Spinal cord (tissue), 10 donors: Measurements from ENCODE around the gene CTLA4. TPM values are rescaled to one million over a fixed set of nuclear protein-coding genes. Genes with fewer than 3 reads are reported as not detected.

Experiments
- DNase-seq, 6 donors: peaks; one replicate each; pipeline versions ENCODE4 v3.0.0 to v3.0.0-alpha.2; 2013 to 2015; ENCODE audit warnings: low spot score in 6 of 6, low read depth in 4 of 6
- H3K27ac ChIP-seq: one replicate; pipeline ENCODE4 v1.5.1; 2013; ENCODE audit warnings: low read depth, low read length, control low read depth
- H3K27me3 ChIP-seq: one replicate; pipeline ENCODE4 v1.6.1; 2013; ENCODE audit warnings: low read length; ENCODE audit not compliant: control insufficient read depth, insufficient read depth
- H3K36me3 ChIP-seq: one replicate; pipeline ENCODE4 v1.6.1; 2013; ENCODE audit warnings: low read length; ENCODE audit not compliant: control insufficient read depth, insufficient read depth
- H3K4me1 ChIP-seq: one replicate; pipeline ENCODE4 v1.6.1; 2013; ENCODE audit warnings: low read length; ENCODE audit not compliant: control insufficient read depth, insufficient read depth
- H3K4me3 ChIP-seq: one replicate; pipeline ENCODE4 v1.5.1; 2013; ENCODE audit warnings: low read depth, low read length, control low read depth
- H3K9me3 ChIP-seq: one replicate; pipeline ENCODE4 v1.6.1; 2013; ENCODE audit warnings: low read length; ENCODE audit not compliant: control insufficient read depth, insufficient read depth
- WGBS: methylation state at CpG from one replicate; pipeline ENCODE4 v1.1.5; 2013; ENCODE audit warnings: missing lambda C conversion rate; ENCODE audit not compliant: insufficient coverage; 5-methylcytosine and 5-hydroxymethylcytosine counted together
- polyA plus RNA-seq, 2 donors: library from polyadenylated mRNA; unstranded; fragments of 120-200 nt; gene quantifications; one replicate each; pipeline ENCODE4 v1.2.1, GENCODE V29; 2013; ENCODE audit not compliant: insufficient read length in 2 of 2
- total RNA-seq, 2 donors: library from RNA; depleted of rRNA in 1 of 2; stranded (reverse); fragments of 120-200 nt in 1 of 2; fragments of >200 nt in 1 of 2; gene quantifications; one replicate each; pipeline versions ENCODE4 v1.2.3 to v1.2.4, GENCODE V29; 2013 to 2014
- donor health status: healthy.

CTLA4 gene
- total and polyA plus RNA-seq, 4 donors, result 0.24 to 0.33 (median 0.30) TPM; not detected in 1

DNA sequence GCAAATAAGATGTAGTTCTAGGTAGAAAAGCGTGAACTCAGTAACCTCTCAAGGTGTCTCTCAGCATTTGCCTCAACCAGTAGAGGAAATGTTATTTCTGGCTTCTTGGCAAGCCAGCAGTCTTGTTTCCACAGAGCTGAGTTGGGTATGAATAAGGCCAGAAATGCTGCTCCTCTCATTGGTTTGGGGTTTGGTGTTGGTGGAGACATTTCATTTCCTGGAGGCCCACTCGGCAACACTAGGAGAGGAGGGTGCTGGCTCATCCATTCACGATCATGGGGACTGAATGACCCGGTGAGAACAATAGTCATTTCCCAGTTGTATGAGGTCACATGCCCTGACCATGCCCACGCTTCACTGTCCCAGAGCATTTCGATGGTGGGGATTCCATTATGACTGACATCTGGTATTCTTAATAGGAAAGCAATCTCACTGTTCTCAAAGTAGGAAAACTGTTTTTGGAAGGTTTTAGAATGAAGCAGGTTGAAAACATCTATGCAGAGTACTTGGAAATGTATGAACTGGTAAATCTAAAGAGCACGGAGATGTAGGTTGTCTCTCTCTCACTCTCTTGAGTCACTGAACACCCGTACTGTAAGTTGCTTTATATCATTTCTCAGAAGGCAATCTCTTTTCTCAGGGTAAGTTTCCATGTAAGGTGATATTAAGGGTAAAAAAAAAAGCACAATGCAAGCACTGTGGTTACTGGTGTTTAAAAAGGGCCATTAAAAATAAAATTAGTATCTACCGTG lies 37.1 kb upstream of the CTLA4 start:
- Histone ChIP-seq H3K9me3 (no peaks in the 10 kb centered on the region), H3K36me3 (no peaks in the 10 kb centered on the region), H3K4me3 (no peak overlapping the region), H3K4me1 (no peaks in the 10 kb centered on the region), H3K27ac (no peak overlapping the region), H3K27me3 (no peaks in the 10 kb centered on the region)
- peak in 1 of 6 donors; percentile 1 for DNase-seq
- WGBS, result 92% methylated on average over 6 of the region's 9 CpGs

DNA sequence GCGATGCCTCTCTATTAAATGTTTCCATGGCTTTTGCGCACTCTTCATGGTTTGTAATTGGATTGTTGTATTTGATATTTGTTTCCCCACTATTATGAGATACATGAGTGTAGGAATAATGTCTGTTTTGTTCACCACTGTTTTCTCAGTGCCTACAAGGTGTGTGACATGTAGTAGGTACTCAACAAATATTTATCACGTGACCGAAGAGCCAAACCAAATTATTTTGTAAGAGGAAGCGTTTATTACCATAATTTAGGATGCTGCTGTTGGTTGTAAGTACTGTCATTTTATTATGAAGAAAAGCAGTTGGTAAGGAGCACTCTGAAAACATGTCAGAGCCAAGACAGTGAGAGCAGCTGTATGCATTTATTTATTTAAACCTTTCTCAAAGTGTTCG lies 32.2 kb upstream of the CTLA4 start:
- Histone ChIP-seq H3K27me3 (no peaks in the 10 kb centered on the region), H3K4me1 (no peaks in the 10 kb centered on the region), H3K27ac (no peak overlapping the region), H3K9me3 (no peaks in the 10 kb centered on the region), H3K4me3 (no peak overlapping the region), H3K36me3 (no peaks in the 10 kb centered on the region)
- DNase-seq, result no peak
- 97% methylated on average over 4 of the region's 6 CpGs for WGBS

DNA sequence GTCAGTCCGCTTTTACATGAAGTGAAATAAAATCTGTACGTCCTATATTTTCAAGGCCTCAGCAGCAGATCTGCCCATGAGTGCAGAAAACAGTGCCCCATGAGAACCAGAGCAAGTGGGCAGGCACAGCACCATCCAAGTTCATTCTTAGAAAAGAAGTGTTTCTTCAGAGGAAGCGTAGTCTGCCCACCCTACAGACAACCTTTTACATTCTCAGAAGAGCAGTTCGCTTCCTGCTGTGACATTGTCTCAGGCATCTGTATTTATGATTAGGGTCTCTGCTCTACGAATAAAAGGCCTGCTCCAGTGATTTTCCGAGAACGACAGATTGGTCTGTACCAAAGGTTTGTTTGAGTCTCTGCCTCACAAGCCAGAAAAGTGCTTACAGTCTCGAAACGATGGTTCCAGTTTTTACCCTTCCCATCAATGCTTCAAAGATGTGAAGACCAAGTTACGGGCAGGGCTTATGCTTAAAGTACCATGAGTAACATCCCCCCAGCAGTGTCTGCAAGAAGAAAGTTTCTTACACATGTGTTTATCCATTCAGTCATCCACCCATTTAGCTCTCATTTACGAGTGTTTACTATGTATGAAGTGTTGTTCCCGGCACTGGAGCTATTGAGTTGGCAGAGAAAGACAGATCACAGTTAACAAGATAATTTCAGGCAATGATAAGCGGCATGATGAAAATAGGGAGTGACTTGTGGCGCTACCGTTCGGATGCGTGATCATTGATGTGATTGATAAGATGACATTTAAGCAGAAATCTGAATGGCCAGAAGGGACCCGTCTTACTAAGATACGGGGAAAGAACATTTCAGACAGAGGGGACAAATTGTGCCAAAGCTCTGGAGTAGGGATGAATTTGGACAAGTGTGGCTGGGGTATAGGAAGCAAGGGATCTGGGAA lies 31.4 kb upstream of the CTLA4 start:
- H3K36me3 ChIP-seq, result no peaks in the 10 kb centered on the region

DNA sequence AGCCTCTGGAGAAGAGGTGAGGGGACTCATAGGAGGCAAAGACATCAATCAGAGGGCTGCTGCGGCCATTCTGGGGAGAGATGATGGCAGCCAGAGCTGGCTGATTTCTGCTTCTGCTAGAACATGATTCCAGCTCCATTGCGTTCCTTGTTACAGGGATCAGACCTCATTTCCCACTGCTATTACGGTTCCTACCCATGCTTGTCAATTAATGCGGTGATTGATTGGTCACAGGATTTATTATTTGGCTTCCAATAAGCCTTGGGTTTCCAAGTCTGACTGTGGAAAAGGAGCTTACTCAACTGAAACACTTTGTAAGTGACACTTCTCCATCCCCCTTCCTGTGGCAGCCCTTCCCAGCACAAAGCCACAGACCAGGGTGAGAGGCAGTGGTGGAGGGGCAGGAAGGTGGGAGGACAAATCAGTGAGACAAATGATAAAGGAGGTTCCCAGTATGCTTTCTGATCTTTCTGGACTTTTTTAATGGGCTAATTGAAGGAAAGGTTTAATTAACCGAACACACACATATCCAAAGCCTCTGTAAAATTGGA lies 26.8 kb upstream of the CTLA4 start:
- DNase-seq, result peak in 1 of 6 donors; percentile 22
- H3K9me3 ChIP-seq, result no peaks in the 10 kb centered on the region
- H3K4me3 ChIP-seq, result no peak overlapping the region
- no peaks in the 10 kb centered on the region for H3K4me1 ChIP-seq
- 68% methylated on average over 3 of the region's 5 CpGs for WGBS
- no peaks in the 10 kb centered on the region for H3K27me3 ChIP-seq
- no peak overlapping the region for H3K27ac ChIP-seq
- no peaks in the 10 kb centered on the region for H3K36me3 ChIP-seq

More for the DNA sequence above, 31.4 kb upstream of the CTLA4 start:
- H3K4me1 ChIP-seq, result no peaks in the 10 kb centered on the region
- H3K9me3 ChIP-seq, result no peaks in the 10 kb centered on the region
- H3K27ac ChIP-seq, result no peak overlapping the region
- H3K27me3 ChIP-seq, result no peaks in the 10 kb centered on the region
- WGBS, result 81% methylated on average over 17 of the region's 19 CpGs
- DNase-seq, result peak in 1 of 6 donors; percentile 1
- H3K4me3 ChIP-seq, result no peak overlapping the region

DNA sequence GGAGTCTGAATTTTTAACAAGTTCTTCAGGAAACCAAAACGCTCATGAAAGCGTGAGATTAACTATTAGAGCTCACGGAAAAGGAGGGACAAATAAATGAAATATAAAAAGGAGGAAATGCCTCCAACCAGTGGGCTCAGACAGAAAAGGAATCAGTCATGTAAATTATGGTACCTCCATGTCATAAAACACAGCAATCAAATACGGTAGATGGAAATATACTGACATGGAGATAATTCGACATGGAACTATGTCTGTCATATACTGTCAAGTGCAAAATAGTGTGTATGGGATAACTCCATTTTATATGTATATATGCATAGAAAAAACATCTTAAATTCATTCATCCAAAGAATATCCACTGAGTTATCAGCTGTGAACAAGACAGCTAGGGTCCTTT lies 25.9 kb upstream of the CTLA4 start:
- no peaks in the 10 kb centered on the region for H3K9me3 ChIP-seq
- H3K27ac ChIP-seq, result no peak overlapping the region
- no peak for DNase-seq
- 93% methylated on average over 3 of the region's 5 CpGs for WGBS
- H3K4me3 ChIP-seq, result no peak overlapping the region
- H3K4me1 ChIP-seq, result no peaks in the 10 kb centered on the region
- H3K27me3 ChIP-seq, result no peaks in the 10 kb centered on the region
- H3K36me3 ChIP-seq, result no peaks in the 10 kb centered on the region

DNA sequence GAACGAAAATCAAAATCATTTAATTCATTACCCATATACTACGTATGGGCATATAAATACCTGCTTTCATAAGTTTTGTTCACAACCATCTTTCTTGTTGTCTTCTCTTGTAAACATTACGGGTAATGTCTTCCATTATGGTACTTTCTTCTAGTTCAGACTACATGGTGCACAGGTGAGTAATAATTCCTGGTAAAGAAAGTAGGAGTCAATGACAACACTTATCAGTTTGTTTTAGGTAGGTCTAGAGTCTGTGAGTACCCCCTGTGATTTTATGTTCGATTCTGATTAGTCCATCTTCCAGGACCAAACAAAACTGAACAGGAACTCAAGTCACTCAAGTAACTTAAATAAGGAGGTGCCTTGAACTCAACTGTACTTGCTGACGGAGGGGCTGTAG lies 25.2 kb upstream of the CTLA4 start:
- Histone ChIP-seq H3K36me3 (no peaks in the 10 kb centered on the region), H3K9me3 (no peaks in the 10 kb centered on the region), H3K27me3 (no peaks in the 10 kb centered on the region), H3K27ac (no peak overlapping the region), H3K4me3 (no peak overlapping the region), H3K4me1 (no peaks in the 10 kb centered on the region)
- no peak for DNase-seq
- WGBS, result 100% methylated on average over 1 of the region's 5 CpGs

DNA sequence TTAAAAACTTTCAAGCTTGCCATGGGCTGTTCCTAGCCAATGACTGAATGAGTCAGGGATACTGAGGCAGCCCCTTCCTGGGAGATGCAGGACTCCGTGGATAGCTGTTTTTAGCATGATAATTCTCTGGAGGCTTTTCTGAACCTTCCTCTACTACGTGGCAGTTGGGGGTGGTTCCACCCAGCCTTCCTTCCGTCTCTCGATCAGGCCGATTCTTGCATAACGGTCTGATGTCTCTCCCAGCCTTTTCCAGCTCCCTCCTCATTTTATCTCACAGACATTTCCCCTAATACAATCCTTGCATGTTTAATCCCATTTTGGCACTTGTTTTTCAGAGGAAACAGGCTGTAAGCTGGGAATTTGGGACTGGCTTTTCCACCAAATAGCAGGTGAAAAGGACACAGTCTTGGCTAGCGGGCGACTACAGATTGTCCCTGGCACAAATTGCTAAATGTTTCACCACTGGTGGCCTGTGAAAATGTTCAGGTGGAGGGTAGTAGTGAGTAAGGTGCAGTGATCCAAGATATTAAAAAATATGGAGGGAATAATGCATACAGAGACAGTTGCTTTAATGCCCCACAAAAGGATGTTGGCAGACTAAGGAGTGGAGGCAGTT lies 21.0 kb upstream of the CTLA4 start:
- Histone ChIP-seq H3K36me3 (no peaks in the 10 kb centered on the region), H3K27me3 (no peaks in the 10 kb centered on the region), H3K27ac (no peak overlapping the region), H3K9me3 (no peaks in the 10 kb centered on the region), H3K4me3 (no peak overlapping the region), H3K4me1 (no peaks in the 10 kb centered on the region)
- DNase-seq, result no peak
- 94% methylated on average over 8 of the region's 8 CpGs for WGBS

DNA sequence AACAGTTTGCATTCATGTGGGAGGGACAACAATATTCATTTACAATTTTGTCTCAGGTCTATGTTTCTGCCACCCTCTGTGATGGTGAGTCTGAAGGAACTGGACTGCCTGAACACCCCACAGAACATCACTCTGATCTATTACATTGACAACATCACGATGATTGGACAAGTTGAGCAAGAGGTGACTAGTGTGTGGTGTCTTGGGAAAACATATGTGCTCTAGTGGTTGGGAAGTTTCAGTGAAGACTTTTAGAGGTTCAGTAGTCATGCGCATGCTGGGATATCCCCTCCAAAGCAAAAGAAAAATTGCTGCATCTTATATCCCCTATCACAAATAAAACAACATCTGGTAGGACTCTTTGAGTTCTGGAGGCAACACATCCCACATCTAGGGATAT lies 18.6 kb upstream of the CTLA4 start:
- H3K36me3 ChIP-seq, result no peaks in the 10 kb centered on the region
- WGBS, result no CpG with 5 or more reads among the region's 2 CpGs
- no peaks in the 10 kb centered on the region for H3K27me3 ChIP-seq
- no peaks in the 10 kb centered on the region for H3K4me1 ChIP-seq
- no peak for DNase-seq
- no peak overlapping the region for H3K27ac ChIP-seq
- no peaks in the 10 kb centered on the region for H3K9me3 ChIP-seq
- H3K4me3 ChIP-seq, result no peak overlapping the region

DNA sequence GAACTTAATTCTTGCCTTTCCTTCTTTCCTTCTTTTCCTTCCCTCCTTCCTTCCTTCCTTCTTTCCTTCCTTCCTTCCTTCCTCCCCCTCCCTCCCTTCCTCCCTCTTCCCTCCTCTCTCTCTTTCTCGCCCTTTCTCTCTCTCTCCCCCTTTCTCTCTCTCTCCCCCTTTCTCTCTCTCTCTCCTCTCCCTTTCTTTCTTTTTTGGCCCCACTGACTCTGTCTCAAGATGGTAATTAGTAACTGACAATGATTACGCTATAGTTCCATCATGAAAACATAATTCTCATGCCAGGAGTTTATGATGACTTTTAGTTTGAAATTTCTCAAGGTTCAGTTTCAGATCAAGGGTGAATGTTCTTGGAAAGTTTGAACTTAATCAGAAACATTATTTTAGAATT lies 14.8 kb upstream of the CTLA4 start:
- no peak overlapping the region for H3K4me3 ChIP-seq
- no CpG with 5 or more reads among the region's 2 CpGs for WGBS
- H3K9me3 ChIP-seq, result no peaks in the 10 kb centered on the region
- H3K27me3 ChIP-seq, result no peaks in the 10 kb centered on the region
- H3K4me1 ChIP-seq, result no peaks in the 10 kb centered on the region
- no peak overlapping the region for H3K27ac ChIP-seq
- DNase-seq, result no peak
- no peaks in the 10 kb centered on the region for H3K36me3 ChIP-seq
